Rectal smooth muscle tissue (tissue), 1 donor: ENCODE measurements around the gene SMURF1.
"Not testable (repeated sequence)": the region's sequence is repeated elsewhere in the genome, so short reads cannot be mapped to it uniquely, and the experiment has no call there.

Experiments
- H3K27ac ChIP-seq: one replicate; pipeline ENCODE4 v1.7.0; 2013; ENCODE audit warnings: low read depth, low read length, inconsistent platforms
- H3K27me3 ChIP-seq: one replicate; pipeline ENCODE4 v1.7.0; 2013; ENCODE audit warnings: low read length; ENCODE audit not compliant: control insufficient read depth, insufficient read depth
- H3K36me3 ChIP-seq: one replicate; pipeline ENCODE4 v1.7.0; 2013; ENCODE audit warnings: low read length; ENCODE audit not compliant: control insufficient read depth, insufficient read depth
- H3K4me1 ChIP-seq: one replicate; pipeline ENCODE4 v1.7.0; 2013; ENCODE audit warnings: low read length; ENCODE audit not compliant: control insufficient read depth, insufficient read depth
- H3K4me3 ChIP-seq: one replicate; pipeline ENCODE4 v1.7.0; 2013; ENCODE audit warnings: low read length
- H3K9ac ChIP-seq: one replicate; pipeline ENCODE4 v1.7.0; 2013; ENCODE audit warnings: low read length

The SMURF1 gene

GRCh38 chr7:99047526-99048077 is 96.3 kb downstream of the SMURF1 start:
- Histone ChIP-seq H3K4me1 (no peaks in the 10 kb centered on the region), H3K9ac (no peak overlapping the region), H3K4me3 (no peak overlapping the region), H3K27me3 (no peaks in the 10 kb centered on the region), H3K36me3 (peaks cover 37% of the 10 kb centered on the region), H3K27ac (no peak overlapping the region)

GRCh38 chr7:99046722-99047121 is 97.2 kb downstream of the SMURF1 start:
- Histone ChIP-seq H3K27me3 (no peaks in the 10 kb centered on the region), H3K36me3 (peaks cover 31% of the 10 kb centered on the region), H3K27ac (no peak overlapping the region)

GRCh38 chr7:99046262-99046661 is 97.6 kb downstream of the SMURF1 start:
- H3K36me3 ChIP-seq = peaks cover 26% of the 10 kb centered on the region
- H3K27ac ChIP-seq, H3K9ac ChIP-seq, H3K27me3 ChIP-seq, H3K4me3 ChIP-seq, H3K4me1 ChIP-seq: not testable (repeated sequence)

More at GRCh38 chr7:99046722-99047121, 97.2 kb downstream of the SMURF1 start:
- no peaks in the 10 kb centered on the region for H3K4me1 ChIP-seq
- no peak overlapping the region for H3K4me3 ChIP-seq
- no peak overlapping the region for H3K9ac ChIP-seq

GRCh38 chr7:99044858-99045257 is 99.0 kb downstream of the SMURF1 start:
- H3K4me3 ChIP-seq, H3K27ac ChIP-seq, H3K27me3 ChIP-seq, H3K4me1 ChIP-seq, H3K9ac ChIP-seq: not testable (repeated sequence)
- H3K36me3 ChIP-seq = peaks cover 26% of the 10 kb centered on the region

- Histone ChIP-seq H3K9ac (no peak overlapping the region), H3K27me3 (no peaks in the 10 kb centered on the region), H3K4me3 (no peak overlapping the region), H3K36me3 (peaks cover 24% of the 10 kb centered on the region), H3K4me1 (no peaks in the 10 kb centered on the region), H3K27ac (no peak overlapping the region)
Observed at GRCh38 chr7:99042957-99043356, 101.0 kb downstream of the SMURF1 start.

GRCh38 chr7:99041526-99041925 is 102.4 kb downstream of the SMURF1 start:
- Histone ChIP-seq H3K27me3 (no peaks in the 10 kb centered on the region), H3K4me1 (no peaks in the 10 kb centered on the region), H3K9ac (no peak overlapping the region), H3K36me3 (peaks cover 32% of the 10 kb centered on the region), H3K4me3 (no peak overlapping the region), H3K27ac (no peak overlapping the region)

- Histone ChIP-seq H3K4me3 (no peak overlapping the region), H3K4me1 (no peaks in the 10 kb centered on the region), H3K27me3 (no peaks in the 10 kb centered on the region), H3K9ac (no peak overlapping the region), H3K27ac (no peak overlapping the region), H3K36me3 (peaks cover 40% of the 10 kb centered on the region)
Observed at GRCh38 chr7:99040104-99040958, 103.6 kb downstream of the SMURF1 start.

GRCh38 chr7:99039384-99039891 is 104.5 kb downstream of the SMURF1 start:
- no peaks in the 10 kb centered on the region for H3K4me1 ChIP-seq
- no peak overlapping the region for H3K4me3 ChIP-seq
- no peaks in the 10 kb centered on the region for H3K27me3 ChIP-seq
- peaks cover 46% of the 10 kb centered on the region for H3K36me3 ChIP-seq
- H3K27ac ChIP-seq = no peak overlapping the region
- no peak overlapping the region for H3K9ac ChIP-seq

- no peak overlapping the region for H3K4me3 ChIP-seq
- H3K27me3 ChIP-seq = no peaks in the 10 kb centered on the region
- H3K36me3 ChIP-seq = peaks cover 46% of the 10 kb centered on the region
- H3K9ac ChIP-seq = no peak overlapping the region
- H3K27ac ChIP-seq = no peak overlapping the region
- no peaks in the 10 kb centered on the region for H3K4me1 ChIP-seq
Observed at GRCh38 chr7:99038086-99038855, 105.6 kb downstream of the SMURF1 start.

- H3K27ac ChIP-seq = no peak overlapping the region
- H3K4me3 ChIP-seq = no peak overlapping the region
- H3K4me1 ChIP-seq = no peaks in the 10 kb centered on the region
- H3K36me3 ChIP-seq = peaks cover 43% of the 10 kb centered on the region
- H3K27me3 ChIP-seq = no peaks in the 10 kb centered on the region
- H3K9ac ChIP-seq = no peak overlapping the region
Observed at GRCh38 chr7:99037327-99037940, 106.5 kb downstream of the SMURF1 start.

- H3K27me3 ChIP-seq = no peaks in the 10 kb centered on the region
- no peaks in the 10 kb centered on the region for H3K4me1 ChIP-seq
- H3K9ac ChIP-seq = no peak overlapping the region
- H3K27ac ChIP-seq = no peak overlapping the region
- H3K4me3 ChIP-seq = no peak overlapping the region
- H3K36me3 ChIP-seq = peaks cover 46% of the 10 kb centered on the region
Observed at GRCh38 chr7:99036546-99037111, 107.3 kb downstream of the SMURF1 start.
